Measurements from ENCODE around the gene KDM1A.

The KDM1A gene

DNA sequence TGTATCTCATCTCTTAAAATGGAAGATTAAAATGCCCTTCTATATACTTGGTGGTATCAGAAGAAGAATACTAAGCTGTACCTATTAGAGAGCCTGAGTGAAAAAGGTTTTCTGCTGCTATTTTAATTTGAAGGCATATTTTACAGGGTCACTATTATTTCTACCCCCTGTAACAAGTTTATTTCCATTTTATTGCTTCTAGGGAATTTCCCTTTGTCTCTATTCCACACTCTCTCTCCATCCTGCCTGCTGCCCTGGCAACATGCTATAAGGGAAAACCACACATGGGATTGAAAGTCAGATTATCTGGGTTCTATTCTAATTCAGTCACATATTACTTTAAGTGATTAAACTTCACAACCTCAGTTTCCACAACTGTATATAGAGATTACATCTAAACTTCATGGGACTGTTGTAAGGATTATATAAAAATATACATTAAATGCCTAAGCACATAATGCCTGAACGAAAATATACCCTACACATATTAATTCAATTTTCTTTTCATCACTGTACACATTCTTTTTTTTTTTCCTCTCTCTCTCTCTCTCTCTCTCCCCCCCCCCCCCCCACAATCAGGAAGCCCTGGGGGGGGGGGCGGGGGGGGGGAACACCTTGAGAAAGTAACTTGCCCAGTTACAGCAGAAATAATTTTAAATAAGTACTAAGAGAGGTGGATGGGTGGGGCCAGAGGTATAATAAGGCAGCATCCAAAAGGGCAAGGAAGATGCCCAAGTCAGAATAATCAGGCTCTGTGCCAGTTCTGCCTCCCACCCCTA lies 97.8 kb downstream of the KDM1A start:
- H3K27ac ChIP-seq (replicated peaks): no peak overlapping the region
- no peak for DNase-seq (ENCODE audit: low read depth in 1 of 2, low spot score in 1 of 2)
- TF ChIP-seq SPI1 (IDR thresholded peaks at IDR 0.05; ENCODE audit: borderline replicate concordance, low read depth) (no peak), GABPA (IDR thresholded peaks at IDR 0.05; ENCODE audit: low read depth) (no peak), POLR2AphosphoS5 (IDR thresholded peaks at IDR 0.05; ENCODE audit: low read depth) (no peak)
- TF ChIP-seq, protein P1, sequence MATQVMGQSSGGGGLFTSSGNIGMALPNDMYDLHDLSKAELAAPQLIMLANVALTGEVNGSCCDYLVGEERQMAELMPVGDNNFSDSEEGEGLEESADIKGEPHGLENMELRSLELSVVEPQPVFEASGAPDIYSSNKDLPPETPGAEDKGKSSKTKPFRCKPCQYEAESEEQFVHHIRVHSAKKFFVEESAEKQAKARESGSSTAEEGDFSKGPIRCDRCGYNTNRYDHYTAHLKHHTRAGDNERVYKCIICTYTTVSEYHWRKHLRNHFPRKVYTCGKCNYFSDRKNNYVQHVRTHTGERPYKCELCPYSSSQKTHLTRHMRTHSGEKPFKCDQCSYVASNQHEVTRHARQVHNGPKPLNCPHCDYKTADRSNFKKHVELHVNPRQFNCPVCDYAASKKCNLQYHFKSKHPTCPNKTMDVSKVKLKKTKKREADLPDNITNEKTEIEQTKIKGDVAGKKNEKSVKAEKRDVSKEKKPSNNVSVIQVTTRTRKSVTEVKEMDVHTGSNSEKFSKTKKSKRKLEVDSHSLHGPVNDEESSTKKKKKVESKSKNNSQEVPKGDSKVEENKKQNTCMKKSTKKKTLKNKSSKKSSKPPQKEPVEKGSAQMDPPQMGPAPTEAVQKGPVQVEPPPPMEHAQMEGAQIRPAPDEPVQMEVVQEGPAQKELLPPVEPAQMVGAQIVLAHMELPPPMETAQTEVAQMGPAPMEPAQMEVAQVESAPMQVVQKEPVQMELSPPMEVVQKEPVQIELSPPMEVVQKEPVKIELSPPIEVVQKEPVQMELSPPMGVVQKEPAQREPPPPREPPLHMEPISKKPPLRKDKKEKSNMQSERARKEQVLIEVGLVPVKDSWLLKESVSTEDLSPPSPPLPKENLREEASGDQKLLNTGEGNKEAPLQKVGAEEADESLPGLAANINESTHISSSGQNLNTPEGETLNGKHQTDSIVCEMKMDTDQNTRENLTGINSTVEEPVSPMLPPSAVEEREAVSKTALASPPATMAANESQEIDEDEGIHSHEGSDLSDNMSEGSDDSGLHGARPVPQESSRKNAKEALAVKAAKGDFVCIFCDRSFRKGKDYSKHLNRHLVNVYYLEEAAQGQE (IDR thresholded peaks at IDR 0.05; ENCODE audit: insufficient replicate concordance, low read depth): no peak
- TF ChIP-seq, protein P2, sequence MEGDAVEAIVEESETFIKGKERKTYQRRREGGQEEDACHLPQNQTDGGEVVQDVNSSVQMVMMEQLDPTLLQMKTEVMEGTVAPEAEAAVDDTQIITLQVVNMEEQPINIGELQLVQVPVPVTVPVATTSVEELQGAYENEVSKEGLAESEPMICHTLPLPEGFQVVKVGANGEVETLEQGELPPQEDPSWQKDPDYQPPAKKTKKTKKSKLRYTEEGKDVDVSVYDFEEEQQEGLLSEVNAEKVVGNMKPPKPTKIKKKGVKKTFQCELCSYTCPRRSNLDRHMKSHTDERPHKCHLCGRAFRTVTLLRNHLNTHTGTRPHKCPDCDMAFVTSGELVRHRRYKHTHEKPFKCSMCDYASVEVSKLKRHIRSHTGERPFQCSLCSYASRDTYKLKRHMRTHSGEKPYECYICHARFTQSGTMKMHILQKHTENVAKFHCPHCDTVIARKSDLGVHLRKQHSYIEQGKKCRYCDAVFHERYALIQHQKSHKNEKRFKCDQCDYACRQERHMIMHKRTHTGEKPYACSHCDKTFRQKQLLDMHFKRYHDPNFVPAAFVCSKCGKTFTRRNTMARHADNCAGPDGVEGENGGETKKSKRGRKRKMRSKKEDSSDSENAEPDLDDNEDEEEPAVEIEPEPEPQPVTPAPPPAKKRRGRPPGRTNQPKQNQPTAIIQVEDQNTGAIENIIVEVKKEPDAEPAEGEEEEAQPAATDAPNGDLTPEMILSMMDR (IDR thresholded peaks at IDR 0.05; ENCODE audit: insufficient read depth, low read length): no peak
- no peak overlapping the region for H3K4me3 ChIP-seq (replicated peaks; ENCODE audit: insufficient read depth, low read length)
- H3K27me3 ChIP-seq (ENCODE audit: insufficient read depth, poor library complexity, severe bottlenecking): no peaks in the 10 kb centered on the region

DNA sequence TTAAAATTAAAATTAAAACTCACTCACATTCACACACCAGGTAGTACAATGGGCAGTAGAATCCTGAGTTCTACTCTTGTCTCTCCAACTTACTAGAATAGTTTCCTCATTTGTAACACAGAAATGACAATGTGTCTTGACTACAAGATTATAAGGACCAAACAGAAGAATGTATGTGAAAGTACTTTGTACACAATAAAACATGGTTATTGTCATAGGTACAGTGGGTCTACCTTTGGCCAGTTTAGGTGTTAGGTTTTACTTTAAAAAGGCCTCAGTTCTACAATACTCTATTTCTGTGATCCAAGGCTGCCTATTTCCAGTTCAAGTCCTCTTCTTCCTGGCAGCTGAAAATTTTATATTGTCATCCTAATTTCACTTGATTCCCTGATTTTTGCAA lies 99.1 kb downstream of the KDM1A start:
- no peak overlapping the region for H3K27ac ChIP-seq (replicated peaks)
- no peaks in the 10 kb centered on the region for H3K27me3 ChIP-seq (ENCODE audit: insufficient read depth, poor library complexity, severe bottlenecking)
- H3K4me3 ChIP-seq (replicated peaks; ENCODE audit: insufficient read depth, low read length): no peak overlapping the region
- TF ChIP-seq, protein P2 (IDR thresholded peaks at IDR 0.05; ENCODE audit: insufficient read depth, low read length): no peak
- TF ChIP-seq GABPA (IDR thresholded peaks at IDR 0.05; ENCODE audit: low read depth): no peak
- no peak for DNase-seq (ENCODE audit: low read depth in 1 of 2, low spot score in 1 of 2)

DNA sequence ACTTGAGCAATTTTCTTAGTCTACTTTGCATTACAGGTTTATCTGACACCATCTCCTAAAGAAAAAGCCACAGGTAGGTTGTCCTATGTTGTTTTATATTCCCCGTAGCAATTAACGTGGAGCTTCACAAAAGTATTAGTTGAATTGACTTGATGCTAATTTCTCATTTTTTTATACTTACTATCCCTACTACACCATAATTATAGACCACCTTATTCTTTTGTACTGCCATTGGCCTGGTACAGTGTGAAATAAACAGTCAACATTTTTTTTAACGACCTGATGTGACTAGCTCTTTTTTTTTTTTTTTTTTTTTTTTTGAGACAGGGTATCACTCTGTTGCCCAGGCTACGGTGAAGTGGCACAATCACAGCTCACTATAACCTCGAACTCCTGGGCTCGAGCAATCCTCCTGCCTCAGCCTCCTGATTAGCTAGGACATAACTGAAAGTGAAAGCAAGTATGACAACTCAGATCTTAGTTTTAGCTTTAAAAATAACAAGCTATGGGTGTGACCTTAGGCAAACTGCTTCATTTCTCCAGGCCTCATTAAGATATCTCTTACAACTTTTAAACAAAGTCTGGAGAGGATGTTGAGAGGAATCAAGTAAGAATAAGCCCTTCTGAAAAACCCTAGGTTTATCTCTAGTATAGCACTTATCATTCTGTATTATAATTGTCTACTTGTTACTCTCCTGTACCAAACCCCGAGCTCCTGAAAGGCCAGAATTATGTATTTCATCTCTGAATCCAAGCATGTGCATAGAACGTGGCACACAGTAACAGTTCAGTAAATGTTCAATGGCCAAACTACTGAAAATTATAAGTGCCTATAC lies 99.9 kb downstream of the KDM1A start:
- no peak overlapping the region for H3K27ac ChIP-seq (replicated peaks)
- TF ChIP-seq, protein P1 (IDR thresholded peaks at IDR 0.05; ENCODE audit: insufficient replicate concordance, low read depth): no peak
- no peak for TF ChIP-seq SPI1 (IDR thresholded peaks at IDR 0.05; ENCODE audit: borderline replicate concordance, low read depth)
- TF ChIP-seq, protein P2 (IDR thresholded peaks at IDR 0.05; ENCODE audit: insufficient read depth, low read length): no peak
- TF ChIP-seq POLR2AphosphoS5 (IDR thresholded peaks at IDR 0.05; ENCODE audit: low read depth): no peak
- TF ChIP-seq GABPA (IDR thresholded peaks at IDR 0.05; ENCODE audit: low read depth): no peak
- no peak overlapping the region for H3K4me3 ChIP-seq (replicated peaks; ENCODE audit: insufficient read depth, low read length)
- DNase-seq (ENCODE audit: low read depth in 1 of 2, low spot score in 1 of 2): no peak
- no peaks in the 10 kb centered on the region for H3K27me3 ChIP-seq (ENCODE audit: insufficient read depth, poor library complexity, severe bottlenecking)
